ENCODE results near the gene NKD1. TPM values are rescaled to one million over a fixed set of nuclear protein-coding genes. Genes with fewer than 3 reads are reported as not detected.

NKD1 gene
- total and polyA plus RNA-seq, 9 donors = 2.5 to 72.1 (median 12.7) TPM

DNA sequence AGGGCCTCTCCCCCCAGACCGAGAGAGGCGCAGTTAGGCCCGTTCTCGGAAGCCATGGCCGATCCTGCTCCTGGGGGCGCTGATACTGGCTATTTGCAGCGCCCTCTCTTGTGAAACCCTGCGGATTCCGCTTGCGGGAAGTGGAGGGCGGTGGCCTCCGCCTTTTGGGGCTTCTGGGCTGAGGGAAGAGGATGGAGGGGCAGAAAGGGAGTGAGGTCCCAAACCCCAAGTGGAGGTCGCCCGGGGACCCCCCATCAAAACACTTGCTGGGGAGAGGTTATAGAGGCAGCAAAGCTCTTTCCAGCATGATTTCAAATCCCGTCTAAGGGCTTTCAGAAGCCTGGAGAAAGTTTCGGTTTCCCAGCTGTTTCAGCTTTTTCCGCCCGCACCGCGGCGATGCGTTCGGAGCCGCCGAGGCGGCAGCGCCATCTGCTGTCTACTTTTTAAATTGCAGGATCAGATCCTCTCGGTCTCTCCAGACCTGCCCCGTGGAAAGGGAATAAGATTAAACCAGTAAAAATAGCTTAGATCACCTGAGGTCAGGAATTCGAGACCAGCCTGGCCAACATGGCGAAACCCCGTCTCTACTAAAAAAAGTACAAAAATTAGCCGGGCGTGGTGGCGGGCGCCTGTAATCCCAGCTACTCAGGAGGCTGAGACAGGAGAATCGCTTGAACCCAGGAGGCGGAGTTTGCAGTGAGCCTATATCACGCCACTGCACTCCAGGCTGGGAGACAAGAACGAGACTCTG is 117.1 kb downstream of the NKD1 start:
- H3K36me3 ChIP-seq = no peaks in the 10 kb centered on the region
- H3K9me3 ChIP-seq = no peaks in the 10 kb centered on the region
- intact Hi-C loops (cut with DNase I) = loop anchor here (5.0 to 10.0 kb wide), 5 partner anchors 121 to 641 kb away; partner anchors contain the start of genes CNEP1R1 (in 1 of the 4) and NKD1 (in 1 of the 4)
- peak overlapping the region in 1 of 2 donors; percentile 55 for H3K27ac ChIP-seq
- WGBS, 3 donors = 19 to 24% (median 20%) methylated on average over 40 of the region's 40 CpGs
- TF ChIP-seq POLR2A (IDR thresholded peaks at IDR 0.05) = no peak
- TF ChIP-seq, protein P1, sequence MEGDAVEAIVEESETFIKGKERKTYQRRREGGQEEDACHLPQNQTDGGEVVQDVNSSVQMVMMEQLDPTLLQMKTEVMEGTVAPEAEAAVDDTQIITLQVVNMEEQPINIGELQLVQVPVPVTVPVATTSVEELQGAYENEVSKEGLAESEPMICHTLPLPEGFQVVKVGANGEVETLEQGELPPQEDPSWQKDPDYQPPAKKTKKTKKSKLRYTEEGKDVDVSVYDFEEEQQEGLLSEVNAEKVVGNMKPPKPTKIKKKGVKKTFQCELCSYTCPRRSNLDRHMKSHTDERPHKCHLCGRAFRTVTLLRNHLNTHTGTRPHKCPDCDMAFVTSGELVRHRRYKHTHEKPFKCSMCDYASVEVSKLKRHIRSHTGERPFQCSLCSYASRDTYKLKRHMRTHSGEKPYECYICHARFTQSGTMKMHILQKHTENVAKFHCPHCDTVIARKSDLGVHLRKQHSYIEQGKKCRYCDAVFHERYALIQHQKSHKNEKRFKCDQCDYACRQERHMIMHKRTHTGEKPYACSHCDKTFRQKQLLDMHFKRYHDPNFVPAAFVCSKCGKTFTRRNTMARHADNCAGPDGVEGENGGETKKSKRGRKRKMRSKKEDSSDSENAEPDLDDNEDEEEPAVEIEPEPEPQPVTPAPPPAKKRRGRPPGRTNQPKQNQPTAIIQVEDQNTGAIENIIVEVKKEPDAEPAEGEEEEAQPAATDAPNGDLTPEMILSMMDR (IDR thresholded peaks at IDR 0.05) = peak; percentile 60 to 82 (median 63)
- peaks cover 1% of the 10 kb centered on the region for H3K4me1 ChIP-seq (ENCODE audit: insufficient read depth)
- H3K4me3 ChIP-seq = peak overlapping the region; percentile 38
- H3K27me3 ChIP-seq = no peaks in the 10 kb centered on the region
- DNase-seq = peak; percentile 74 to 88 (median 85)

DNA sequence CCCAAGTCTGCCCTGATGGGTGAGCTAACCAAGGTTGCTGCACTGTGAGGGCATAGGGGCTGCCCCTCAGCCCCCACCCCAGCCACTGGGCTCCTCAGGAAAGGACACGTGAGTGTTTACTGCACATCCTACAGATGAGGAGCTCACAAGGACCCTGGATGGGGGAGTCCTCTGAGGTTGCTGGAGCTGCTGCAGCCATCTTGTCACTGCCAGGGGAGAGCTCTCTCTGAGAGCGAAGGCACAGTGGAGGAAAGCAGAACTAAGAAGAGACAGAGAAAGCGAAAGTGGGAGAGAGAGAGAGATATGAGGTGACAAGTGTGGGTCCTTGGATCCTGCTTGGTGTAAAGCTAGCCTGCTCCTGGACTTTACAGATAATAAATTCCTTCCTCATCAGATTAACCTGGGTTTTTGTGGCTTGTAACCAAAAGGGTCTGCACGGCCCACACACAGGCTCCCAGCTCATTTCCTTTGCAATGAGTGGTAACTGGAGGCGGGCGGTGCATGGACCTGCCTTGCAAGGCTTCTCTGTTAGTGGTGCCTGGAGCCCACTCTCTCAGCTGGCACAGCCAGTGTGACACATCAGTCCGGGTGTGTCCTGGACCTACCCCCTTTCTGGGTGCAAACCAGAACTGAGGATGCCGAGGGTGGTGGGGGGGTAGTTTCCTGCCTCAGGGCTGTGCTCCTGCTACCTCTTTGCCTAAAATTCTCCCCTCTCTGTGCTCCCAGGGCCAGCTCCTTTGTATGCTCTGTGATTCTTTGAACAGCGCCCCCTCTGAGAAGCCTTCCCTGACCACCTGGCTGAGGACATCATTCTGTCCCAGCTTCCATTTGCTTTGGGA is 118.7 kb downstream of the NKD1 start:
- 85 to 89% (median 88%) methylated on average over 9 of the region's 9 CpGs for WGBS, 3 donors
- intact Hi-C loops (cut with DNase I) = loop anchor here (5.0 to 10.0 kb wide), 5 partner anchors 122 to 642 kb away; partner anchors contain the start of genes CNEP1R1 (in 1 of the 4) and NKD1 (in 1 of the 4)

DNA sequence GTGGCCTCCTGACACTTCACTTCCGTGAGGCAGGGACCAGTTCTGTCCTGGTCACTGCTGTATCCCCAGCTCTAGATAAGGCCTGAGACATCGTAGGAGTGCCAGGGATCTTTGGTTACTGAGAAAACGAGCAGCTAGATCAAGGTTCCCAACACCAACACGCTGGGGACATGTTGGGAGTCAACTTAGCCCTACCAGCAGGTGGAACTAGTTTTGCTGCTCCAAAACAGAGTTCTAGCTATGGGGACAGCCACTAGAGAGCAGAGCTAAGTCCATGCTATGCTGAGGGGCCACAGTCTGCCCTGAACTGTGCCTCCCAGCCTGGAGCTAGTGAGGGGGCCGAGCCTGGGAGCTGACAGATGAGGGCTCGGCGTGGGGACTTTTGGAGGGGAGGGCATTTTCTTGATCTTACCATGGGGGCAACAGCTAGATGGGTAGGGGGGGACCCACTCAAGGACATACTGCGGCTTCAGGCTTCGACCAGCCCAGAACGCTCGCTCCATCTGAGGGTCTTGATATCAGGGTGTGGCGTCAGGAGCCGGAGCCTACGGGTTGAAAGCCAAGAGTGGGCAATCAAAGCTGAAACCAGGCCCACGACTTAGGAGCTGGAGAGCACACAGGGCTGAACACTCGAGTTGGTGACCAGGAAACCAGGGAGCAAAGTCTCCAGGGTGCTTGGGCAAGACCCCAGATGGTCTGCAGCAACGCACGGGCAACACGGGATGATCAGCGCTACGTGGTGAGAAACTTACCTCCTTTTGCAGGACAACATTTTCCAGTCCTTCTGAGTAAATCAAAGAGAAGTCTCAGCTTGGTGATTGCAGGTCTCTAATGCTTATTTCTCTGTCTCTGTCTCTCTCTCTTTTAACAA is 119.5 kb downstream of the NKD1 start:
- no peaks in the 10 kb centered on the region for H3K27me3 ChIP-seq
- 89 to 91% (median 89%) methylated on average over 21 of the region's 21 CpGs for WGBS, 3 donors
- H3K36me3 ChIP-seq = no peaks in the 10 kb centered on the region
- H3K4me1 ChIP-seq (ENCODE audit: insufficient read depth) = peaks cover 1% of the 10 kb centered on the region
- no peak overlapping the region for H3K4me3 ChIP-seq
- intact Hi-C loops (cut with DNase I) = loop anchor here (5.0 to 10.0 kb wide), 5 partner anchors 123 to 643 kb away; partner anchors contain the start of genes CNEP1R1 (in 1 of the 4) and NKD1 (in 1 of the 4)
- no peak for DNase-seq
- no peak overlapping the region for H3K27ac ChIP-seq
- TF ChIP-seq, protein P1 (IDR thresholded peaks at IDR 0.05) = no peak
- TF ChIP-seq POLR2A (IDR thresholded peaks at IDR 0.05) (no peak), EP300 (IDR thresholded peaks at IDR 0.05) (no peak)
- no peaks in the 10 kb centered on the region for H3K9me3 ChIP-seq

More for the DNA sequence above, 118.7 kb downstream of the NKD1 start:
- H3K9me3 ChIP-seq = no peaks in the 10 kb centered on the region
- peaks cover 1% of the 10 kb centered on the region for H3K4me1 ChIP-seq (ENCODE audit: insufficient read depth)
- TF ChIP-seq POLR2A (IDR thresholded peaks at IDR 0.05) (no peak), EP300 (IDR thresholded peaks at IDR 0.05) (no peak)
- TF ChIP-seq, protein P1 (IDR thresholded peaks at IDR 0.05) = no peak
- H3K4me3 ChIP-seq = no peak overlapping the region
- no peaks in the 10 kb centered on the region for H3K36me3 ChIP-seq
- no peak overlapping the region for H3K27ac ChIP-seq
- no peak for DNase-seq
- H3K27me3 ChIP-seq = no peaks in the 10 kb centered on the region
